Measurements from ENCODE around the gene THSD7B.
"Not testable (repeated sequence)": the region's sequence is repeated elsewhere in the genome, so short reads cannot be mapped to it uniquely, and the experiment has no call there.

Gene THSD7B, protein sequence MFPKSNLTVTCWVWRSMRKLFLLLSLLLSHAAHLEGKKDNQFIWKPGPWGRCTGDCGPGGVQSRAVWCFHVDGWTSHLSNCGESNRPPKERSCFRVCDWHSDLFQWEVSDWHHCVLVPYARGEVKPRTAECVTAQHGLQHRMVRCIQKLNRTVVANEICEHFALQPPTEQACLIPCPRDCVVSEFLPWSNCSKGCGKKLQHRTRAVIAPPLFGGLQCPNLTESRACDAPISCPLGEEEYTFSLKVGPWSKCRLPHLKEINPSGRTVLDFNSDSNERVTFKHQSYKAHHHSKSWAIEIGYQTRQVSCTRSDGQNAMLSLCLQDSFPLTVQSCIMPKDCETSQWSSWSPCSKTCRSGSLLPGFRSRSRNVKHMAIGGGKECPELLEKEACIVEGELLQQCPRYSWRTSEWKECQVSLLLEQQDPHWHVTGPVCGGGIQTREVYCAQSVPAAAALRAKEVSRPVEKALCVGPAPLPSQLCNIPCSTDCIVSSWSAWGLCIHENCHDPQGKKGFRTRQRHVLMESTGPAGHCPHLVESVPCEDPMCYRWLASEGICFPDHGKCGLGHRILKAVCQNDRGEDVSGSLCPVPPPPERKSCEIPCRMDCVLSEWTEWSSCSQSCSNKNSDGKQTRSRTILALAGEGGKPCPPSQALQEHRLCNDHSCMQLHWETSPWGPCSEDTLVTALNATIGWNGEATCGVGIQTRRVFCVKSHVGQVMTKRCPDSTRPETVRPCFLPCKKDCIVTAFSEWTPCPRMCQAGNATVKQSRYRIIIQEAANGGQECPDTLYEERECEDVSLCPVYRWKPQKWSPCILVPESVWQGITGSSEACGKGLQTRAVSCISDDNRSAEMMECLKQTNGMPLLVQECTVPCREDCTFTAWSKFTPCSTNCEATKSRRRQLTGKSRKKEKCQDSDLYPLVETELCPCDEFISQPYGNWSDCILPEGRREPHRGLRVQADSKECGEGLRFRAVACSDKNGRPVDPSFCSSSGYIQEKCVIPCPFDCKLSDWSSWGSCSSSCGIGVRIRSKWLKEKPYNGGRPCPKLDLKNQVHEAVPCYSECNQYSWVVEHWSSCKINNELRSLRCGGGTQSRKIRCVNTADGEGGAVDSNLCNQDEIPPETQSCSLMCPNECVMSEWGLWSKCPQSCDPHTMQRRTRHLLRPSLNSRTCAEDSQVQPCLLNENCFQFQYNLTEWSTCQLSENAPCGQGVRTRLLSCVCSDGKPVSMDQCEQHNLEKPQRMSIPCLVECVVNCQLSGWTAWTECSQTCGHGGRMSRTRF (N-terminal part only)

DNA sequence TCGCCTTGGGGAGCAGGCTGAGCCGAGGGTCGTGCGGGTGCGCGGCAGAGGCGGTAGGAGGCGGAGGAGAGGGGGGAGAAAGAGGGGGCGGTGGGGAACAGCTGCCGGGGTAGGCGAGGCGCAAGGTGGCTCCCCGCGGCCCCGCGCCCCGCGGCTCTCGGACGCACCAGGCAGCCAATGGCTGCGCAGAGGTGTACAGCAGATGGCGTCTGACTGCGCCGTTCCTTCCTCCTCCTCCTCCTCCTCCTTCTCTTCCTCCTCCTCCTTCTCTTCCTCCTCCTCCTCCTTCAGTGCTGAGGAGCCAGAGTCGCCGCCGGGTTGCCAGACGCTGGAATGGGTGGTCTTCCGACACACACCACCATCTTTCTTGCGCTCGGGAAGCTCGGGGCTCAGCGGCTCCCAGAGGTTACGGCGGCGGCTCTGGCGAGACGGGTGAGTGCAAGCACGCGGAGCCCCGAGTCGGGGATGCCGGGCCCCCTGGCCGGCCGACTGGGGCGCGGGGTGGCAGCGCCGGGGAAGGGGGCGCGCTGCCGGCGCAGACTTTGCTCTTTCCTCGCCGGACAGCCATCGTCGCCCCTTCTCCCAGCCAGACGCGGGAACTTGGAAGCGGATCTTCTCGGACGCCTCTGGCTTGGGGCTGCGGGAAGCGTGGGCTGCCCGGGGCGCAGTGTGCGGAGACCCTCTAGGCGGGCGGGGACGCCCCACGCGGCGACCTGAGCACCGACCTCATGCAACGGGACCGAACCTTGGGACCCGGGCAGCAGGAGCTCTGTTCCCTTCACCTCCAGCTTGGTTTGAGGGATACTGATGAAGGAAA is at the start of gene THSD7B:
TSS of gene THSD7B (plus strand) at position 290 of the 817 bp plus-strand sequence. CDS start 116,634 bp downstream, outside the sequence.
- no peak for DNase-seq (ENCODE audit: low spot score)

DNA sequence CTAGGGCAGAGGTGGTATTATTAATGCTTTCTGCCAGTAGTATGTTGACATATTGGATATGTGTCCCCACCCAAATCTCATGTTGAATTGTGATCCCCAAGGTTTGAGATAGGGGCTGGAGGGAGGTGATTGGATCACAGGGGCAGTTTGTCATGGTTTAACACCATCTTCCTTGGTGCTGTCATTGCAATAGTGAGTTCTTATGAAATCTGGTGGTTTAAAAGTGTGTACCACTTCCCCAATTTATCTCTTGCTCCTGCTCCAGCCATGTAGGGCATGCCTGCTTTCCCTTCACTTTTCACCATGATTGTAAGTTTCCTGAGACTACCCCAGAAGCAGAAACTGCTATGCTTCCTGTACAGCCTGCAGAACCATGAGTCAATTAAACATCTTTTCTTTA is 47.1 kb upstream of the THSD7B start:
- no peak for DNase-seq (ENCODE audit: low spot score)

DNA sequence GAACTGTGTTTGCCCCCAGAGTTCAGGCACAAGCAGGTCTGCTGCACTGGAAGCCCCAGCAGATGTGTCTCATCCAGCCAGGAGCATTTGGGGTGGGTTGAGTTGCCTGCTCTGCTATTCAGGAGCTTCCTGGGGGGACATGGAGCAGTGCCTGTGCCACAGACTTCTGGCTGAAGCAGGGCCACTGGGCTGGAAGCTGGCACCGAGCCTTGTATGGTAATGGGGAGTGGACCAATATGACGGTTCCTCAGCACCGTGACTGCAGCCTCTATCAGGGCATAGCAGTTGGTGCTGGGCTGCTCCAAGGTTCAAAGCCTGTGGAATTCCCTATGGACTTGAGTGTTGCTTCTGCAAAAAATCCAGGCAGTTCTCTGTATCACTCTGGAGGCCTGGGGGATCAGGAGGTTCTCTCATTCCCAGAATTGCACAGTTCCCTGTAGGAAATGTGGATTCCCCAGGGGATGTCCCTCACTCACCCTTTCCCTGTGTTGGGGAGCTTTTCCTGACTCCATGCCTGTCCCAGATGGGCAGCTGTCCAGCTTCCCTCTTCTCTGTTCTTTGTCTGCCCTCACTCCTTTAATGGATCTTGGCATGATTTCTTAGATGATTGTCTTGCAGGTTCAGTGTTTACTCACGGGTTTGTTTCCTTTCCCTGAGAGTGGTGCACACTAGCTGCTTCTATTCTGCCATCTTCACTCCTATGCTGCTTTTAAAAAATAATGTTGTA is 37.2 kb upstream of the THSD7B start:
- DNase-seq (ENCODE audit: low spot score): no peak

DNA sequence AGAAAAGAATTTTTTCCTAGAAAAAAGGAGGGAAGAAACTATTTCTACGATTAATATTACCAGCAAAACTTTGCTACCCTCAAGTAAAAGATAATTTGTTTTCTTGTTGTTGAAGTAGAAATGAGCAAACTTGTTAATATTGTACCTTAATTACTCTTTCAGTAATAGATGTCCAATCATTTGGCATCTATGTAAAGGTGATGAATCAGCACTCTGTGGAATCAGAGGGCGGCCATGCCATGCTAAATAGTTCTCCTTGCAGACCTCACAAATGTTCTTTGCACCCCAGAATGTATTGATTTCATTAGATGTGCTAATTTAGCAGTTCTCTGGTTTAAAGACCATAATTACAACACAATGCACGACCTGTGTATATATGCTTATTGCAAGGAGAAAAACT is 29.1 kb upstream of the THSD7B start:
- no peak for DNase-seq (ENCODE audit: low spot score)

DNA sequence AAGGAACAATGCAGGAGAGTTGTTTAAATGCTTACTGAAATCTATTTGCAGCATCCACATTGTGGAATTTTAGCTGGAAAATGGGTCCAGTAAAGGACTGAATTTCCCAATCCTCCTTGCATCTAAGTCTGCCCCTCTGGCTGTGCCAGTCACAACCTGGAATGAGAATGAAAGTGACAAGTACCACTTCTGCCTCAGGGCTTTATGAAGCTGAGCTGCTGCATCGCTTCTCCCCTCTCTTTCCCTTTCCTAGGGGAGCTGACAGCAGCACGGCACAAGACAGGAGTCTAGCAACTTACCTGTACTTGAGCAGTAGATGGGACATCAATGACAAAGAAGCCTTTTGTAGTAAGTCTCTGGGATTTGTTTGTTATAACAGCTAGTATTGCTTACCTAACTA is 27.3 kb upstream of the THSD7B start:
- no peak for DNase-seq (ENCODE audit: low spot score)

DNA sequence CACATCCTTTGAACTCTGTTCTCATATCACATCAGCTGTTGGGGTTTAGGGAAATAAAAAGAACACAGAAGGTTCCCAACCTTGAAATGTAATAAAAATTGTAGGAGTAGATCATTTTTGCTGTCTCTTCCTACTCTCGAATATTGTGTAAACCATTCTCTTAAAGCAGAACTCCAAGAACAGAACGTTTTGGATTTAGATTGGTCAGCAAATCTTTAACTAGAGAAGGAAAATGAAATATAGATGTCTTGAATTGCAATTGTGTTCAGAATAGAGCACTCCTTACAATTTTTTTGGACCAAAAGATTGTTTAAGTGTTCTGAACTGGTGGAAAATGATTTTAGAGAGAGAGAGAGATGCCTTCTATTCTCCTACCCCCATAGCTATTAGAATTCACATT is 23.9 kb upstream of the THSD7B start:
- no peak for DNase-seq (ENCODE audit: low spot score)

DNA sequence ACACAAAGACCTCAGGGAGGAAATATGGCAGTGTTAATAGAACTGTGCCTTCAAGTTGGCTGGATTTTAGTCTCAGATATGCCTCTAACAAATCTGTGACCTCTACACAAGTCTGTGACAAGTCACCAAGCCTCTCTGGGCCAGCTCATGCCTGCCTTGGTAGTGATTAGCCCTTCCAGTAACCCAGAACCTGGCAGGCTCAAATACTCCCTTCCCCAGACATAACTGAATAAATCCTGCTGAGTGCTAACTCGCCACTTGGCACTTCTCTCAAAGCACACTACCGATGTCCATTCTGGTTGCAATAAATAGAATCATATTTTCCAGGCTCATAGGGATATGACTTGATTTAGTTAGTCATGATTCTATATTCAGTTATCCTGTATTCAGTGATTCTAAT is 15.3 kb upstream of the THSD7B start:
- DNase-seq (ENCODE audit: low spot score): no peak

DNA sequence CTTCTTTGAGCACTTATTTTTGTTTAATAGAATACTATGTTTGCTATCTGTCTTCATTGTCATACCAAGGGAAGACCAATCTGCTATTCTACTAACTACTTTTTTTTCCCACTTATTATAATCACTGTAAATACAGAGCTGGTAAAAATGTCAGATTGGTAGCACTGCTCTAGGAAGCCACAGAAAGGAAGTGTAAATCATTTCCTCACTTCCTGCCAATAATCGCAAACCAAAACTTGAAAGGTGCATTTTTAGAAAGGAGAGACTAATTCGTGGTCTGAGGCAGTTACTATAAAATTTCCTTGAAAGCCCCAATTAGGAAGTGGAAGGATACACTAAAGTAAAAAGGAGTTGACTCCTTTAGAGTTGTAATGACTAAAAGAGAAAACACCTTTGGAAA is 13.9 kb upstream of the THSD7B start:
- DNase-seq (ENCODE audit: low spot score): no peak

DNA sequence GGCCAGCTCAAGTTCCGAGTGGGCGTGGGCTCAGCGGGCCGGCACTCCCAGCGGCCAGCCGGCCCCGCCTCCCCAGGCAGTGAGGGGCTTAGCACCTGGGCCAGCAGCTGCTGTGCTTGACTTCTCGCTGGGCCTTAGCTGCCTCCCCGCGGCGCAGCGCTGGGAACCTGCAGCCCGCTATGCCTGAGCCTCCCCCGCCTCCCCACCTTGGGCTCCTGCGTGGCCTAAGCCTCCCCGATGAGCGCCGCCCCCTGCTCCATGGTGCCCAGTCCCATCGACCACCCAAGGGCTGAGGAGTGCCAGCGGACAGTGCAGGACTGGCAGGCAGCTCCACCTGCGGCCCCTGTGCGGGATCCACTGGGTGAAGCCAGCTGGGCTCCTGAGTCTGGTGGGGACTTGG is 6.8 kb upstream of the THSD7B start:
- DNase-seq (ENCODE audit: low spot score): not testable (repeated sequence)

DNA sequence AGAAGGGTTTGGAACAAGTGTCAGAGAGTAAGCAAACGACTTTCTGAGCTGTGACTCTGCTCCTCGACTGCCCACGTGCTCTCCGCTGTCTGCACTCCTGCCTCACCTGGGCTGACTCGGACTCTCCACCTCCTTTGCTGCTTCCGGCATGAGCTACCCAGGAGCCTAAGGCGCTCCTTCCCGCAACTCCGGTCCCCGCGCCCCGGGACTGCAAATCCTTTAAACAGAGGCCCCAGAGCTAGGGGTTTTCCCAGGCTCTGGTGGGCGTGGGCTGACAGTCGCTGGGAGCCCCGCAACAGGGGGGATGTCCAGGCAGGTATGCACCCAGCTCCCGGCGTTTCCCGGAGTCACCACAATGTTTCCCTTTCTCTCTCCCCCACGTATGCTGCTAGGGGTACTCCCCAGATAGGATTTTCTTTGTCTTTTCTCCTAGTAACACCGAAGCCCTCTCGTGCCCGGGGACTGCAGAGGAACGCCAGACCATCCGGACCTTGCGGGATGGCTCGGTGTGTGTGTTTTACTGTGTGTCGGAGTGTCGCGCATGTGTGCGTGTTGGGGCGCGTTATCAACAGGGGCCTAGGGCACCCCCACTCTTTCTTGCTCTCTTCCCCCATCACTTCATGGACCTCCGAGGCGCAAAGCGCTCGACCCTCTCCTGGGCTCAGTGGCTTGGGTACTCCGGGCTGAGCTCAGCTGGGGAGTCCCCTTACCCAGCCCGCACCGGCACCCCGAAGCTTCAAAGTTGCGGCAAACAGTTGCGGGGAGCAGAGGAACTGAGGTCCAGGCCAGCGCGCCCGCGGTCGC is 691 bp upstream of the THSD7B start:
- no peak for DNase-seq (ENCODE audit: low spot score)

DNA sequence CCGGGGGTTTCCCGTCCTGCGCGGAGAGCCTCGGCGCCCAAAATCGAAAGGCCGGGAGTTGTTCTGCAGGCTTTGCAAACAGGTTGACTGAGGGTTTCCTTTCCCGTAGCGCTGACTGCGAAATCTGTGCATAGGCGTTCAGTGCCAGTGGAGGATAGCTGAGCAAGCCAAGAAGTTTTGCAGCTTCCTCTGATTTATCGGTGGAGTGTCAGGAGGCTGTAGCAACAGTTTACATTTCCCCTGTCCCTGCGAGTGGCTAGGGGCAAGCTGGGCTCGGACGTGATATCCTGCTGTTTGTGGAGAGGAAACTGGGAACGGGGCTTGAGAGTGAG is 694 bp downstream of the THSD7B start:
- DNase-seq (ENCODE audit: low spot score): no peak

DNA sequence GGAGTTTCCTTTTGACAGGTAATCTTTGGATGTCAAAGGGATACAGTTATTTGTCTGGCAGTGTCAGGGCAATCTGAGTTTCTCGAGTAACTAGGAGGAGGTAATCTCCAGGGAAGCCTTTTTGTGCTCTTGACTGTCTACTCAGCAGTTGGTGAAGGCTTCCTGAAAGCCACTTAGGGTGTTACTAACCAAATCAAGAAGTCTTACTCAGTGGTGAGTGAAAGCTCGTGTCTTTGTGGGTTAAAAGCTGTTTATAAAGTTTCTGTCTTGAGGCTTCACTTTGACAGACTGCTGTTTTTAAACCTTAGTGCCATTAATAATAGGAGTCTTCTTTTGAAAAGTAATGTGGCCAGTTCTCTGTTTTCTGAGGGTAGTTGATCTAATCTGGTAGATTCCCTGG is 1.7 kb downstream of the THSD7B start:
- no peak for DNase-seq (ENCODE audit: low spot score)

DNA sequence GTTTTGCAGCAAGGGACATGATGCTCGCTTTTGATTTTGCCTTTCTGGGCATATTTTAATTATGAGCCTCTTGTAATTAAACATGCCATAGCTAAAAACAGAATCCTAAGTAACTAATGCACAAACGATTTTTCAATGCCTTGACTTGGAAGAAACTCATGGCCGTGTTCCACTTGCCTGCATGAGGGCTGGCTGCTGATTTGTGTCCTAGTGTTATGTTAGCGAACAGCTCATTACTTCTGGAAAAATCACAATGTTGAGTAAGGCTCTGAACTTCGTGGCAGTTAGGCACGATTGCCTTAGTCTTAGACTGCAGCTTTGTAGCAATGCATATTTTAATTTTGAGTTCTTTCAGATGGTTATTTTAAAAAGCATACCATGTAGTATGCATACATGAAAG is 4.5 kb downstream of the THSD7B start:
- DNase-seq (ENCODE audit: low spot score): no peak

DNA sequence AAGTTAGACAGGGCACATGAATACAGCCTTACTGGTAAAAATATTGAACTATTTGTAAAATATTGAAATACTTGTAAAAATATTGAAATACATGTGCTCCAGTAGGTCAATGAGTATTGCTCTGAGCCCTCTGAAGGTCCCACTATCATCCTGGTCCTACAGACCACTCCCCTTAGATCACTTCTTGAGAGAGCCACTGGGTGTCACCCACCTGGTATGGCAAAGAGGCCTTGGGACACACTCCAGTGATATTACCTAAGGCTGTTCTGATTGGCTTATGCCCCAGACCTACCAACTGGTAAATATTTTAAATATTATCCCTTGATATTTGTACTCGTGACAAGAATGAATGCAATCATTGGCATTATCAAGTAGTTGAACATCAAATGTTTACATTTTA is 5.0 kb downstream of the THSD7B start:
- no peak for DNase-seq (ENCODE audit: low spot score)

DNA sequence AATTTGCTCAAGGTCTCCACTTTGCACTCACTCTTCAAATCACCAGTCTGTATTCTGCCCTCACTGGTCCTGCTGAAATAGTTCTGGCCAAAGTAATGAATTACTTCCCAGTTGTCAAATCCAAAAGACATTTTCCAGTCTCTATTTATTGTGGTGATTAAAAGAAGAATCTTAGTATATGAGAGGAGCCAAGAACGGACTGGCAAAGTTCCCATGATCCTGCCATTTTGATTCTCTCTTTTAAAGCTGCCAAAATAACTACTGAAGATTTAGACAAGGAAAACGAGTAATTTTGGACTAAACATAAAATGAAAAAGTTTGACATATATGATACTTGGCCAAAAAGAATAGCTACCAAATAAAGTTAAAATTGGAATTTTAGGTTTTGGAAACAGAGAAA is 12.0 kb downstream of the THSD7B start:
- DNase-seq (ENCODE audit: low spot score): no peak

DNA sequence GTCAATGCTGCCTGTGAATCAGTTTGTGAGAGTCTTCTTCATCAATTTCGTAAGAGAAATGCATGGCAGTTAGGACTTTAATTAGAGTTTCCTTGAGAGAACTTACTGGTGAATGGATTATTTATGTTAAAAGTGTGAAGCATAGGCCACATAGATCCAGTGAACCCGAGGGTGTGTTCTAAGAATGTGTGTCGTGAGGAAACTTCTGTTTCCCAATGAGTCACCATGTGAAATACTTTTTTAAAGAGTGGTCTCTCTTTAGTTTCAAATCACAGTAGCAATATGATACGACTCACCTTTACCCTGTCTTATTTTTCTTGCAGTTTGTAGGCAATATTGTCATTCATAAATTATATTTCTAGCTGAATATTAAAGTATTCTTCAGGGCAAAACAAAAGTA is 18.5 kb downstream of the THSD7B start:
- no peak for DNase-seq (ENCODE audit: low spot score)

DNA sequence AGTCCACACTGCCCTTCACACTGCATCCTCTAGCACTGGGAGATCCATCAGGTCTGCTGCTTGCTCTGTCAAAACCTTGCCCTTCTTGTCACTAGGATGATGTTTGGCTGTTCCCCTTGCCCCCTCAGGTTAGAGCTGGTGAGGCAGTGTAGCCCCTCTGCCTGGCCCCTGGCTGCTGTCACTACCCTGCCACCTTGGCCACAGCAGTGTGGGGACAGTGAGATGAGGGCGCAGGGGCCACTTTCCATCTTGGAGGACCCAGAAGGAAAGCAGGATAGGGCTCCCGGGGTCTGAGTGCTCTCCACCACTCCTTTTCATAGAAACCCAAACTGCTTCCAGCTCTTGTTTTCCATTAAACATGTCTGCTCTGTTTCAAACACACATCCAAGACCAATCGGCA is 19.9 kb downstream of the THSD7B start:
- DNase-seq (ENCODE audit: low spot score): no peak

DNA sequence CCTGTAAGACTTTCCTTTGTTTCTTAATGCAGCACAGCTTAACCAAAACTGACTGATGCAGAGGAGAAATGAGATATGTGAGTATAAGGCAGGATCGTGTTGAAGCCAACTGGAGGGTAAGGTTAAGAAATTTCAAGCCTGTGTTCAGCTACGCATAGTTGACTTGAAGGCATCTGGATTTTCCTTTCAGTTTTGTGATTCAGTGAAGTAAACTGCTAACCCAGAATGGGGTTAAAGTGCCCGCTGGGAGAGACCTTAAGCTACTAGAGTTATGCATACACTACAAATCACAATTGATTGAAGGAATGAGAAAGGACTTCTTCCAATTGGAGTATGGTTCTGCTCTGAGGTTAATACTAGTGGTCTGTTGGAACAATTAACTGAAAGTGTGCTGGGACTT is 22.6 kb downstream of the THSD7B start:
- no peak for DNase-seq (ENCODE audit: low spot score)

DNA sequence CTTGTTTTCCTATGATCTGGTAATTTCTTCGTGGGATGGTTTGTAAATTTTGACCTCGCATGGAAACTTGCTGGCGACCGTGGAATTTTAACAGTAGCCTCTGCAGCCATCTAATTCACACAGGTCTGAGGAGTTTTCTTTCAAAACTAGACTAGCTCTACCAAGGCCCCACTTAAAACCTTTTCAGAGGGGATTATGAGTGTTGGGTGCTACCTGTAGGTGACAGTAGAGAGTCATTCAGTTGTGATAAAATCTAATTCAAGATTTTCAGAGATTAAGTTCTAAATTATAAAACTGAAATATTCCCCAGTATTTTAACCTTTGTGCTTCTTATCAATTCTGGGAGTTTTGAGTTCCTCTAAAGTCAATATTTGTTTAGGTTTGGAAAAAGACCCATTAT is 31.0 kb downstream of the THSD7B start:
- no peak for DNase-seq (ENCODE audit: low spot score)

DNA sequence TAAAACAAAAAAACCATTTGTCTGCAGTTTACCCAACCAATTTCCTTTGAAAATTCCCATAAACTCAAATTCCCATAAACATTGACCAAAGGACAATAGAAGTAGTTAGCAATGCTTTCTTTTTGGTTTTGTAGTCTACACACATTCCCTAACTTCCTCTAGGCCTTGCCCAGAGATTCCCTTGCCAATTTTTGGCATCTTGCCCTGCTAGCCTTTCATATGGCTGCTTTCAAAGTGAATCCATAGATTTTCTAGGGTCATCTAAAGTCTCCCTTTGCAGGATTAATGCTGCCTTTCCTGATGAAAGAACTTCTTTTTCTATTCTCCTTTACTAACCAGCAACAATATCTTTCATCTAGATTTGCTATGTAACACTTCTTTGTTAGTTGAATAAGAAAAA is 33.4 kb downstream of the THSD7B start:
- DNase-seq (ENCODE audit: low spot score): no peak

Measured in HuH-7 (cell line).